Heart left ventricle (tissue), 16 donors: ENCODE data around the gene CCN5. TPM values are rescaled to one million over a fixed set of nuclear protein-coding genes. Genes with fewer than 3 reads are reported as not detected.
A peak's percentile ranks its signal among the peaks of the same experiment; 100 is the strongest.

ENCODE experiments used
- ATAC-seq, 4 donors: fragments of 200-7000 bp; cut with Tn5 transposase; one replicate each; pipeline ENCODE4 v1.9.1; 2020 to 2022; ENCODE audit warnings: moderate library complexity in 4 of 4, mild to moderate bottlenecking in 3 of 4, moderate number of reproducible peaks in 1 of 4
- DNase-seq, 5 donors: peaks; one replicate each; pipeline ENCODE4 v3.0.0-alpha.2; 2020
- H3K27ac ChIP-seq, 12 donors: fragments of 200-600 bp; sonication (generic) in 4 of 12; one replicate each; pipeline versions ENCODE4 v1.5.0 to v1.8.0; 2016 to 2022; ENCODE audit warnings: mild to moderate bottlenecking in 2 of 12
- H3K27me3 ChIP-seq, 9 donors: fragments of 200-600 bp; sonication (generic) in 2 of 9; one replicate each; pipeline versions ENCODE4 v1.5.1 to v1.8.0; 2016 to 2022; ENCODE audit warnings: mild to moderate bottlenecking in 3 of 9
- H3K36me3 ChIP-seq, 9 donors: fragments of 200-600 bp; sonication (generic) in 2 of 9; one replicate each; pipeline versions ENCODE4 v1.5.0 to v1.8.0; 2018 to 2022; ENCODE audit warnings: mild to moderate bottlenecking in 2 of 9
- H3K4me1 ChIP-seq, 12 donors: fragments of 200-600 bp; sonication (generic) in 4 of 12; one replicate each; pipeline versions ENCODE4 v1.5.0 to v1.8.0; 2016 to 2022; ENCODE audit warnings: mild to moderate bottlenecking in 3 of 12
- H3K4me3 ChIP-seq, 12 donors: fragments of 200-600 bp; sonication (generic) in 4 of 12; one replicate each; pipeline versions ENCODE4 v1.5.0 to v1.8.0; 2017 to 2022; ENCODE audit warnings: mild to moderate bottlenecking in 9 of 12, moderate library complexity in 4 of 12
- H3K9me3 ChIP-seq, 12 donors: fragments of 200-600 bp; sonication (generic) in 4 of 12; one replicate each; pipeline versions ENCODE4 v1.5.0 to v1.8.0; 2016 to 2022; ENCODE audit warnings: mild to moderate bottlenecking in 1 of 12
- POLR2A ChIP-seq, 2 donors: fragments of 450-650 bp; IDR thresholded peaks; one replicate each; pipeline ENCODE4 v1.6.1; 2017; ENCODE audit warnings: antibody characterized with exemption in 2 of 2, mild to moderate bottlenecking in 2 of 2, moderate library complexity in 2 of 2
- WGBS, 4 donors: extraction: QIAGEN DNeasy Blood & Tissue Kit in 2 of 4; methylation state at CpG; one replicate each; pipeline versions ENCODE4 v1.1.5 to v1.1.7; 2013 to 2018; 5-methylcytosine and 5-hydroxymethylcytosine counted together
- intact Hi-C, 10 donors: fragments of 100-400 bp; cut with DNase I; formaldehyde crosslinking; loops; one replicate each; pipeline versions ENCODE4 v1.11.1 to v1.14.2; 2022
- polyA plus RNA-seq, 2 donors: library from polyadenylated mRNA; stranded (reverse); fragments of 200-250 nt; gene quantifications; one replicate each; pipeline ENCODE4 v1.2.3, GENCODE V29; 2013
- total RNA-seq, 9 donors: library from RNA; depleted of rRNA in 2 of 9; stranded (reverse); fragments of >200 nt in 2 of 9; fragmentation: NEBNext Ultra II Directional in 3 of 9; extraction: Animal tissue kit (Norgen Biotek cat#: 25700) in 3 of 9; gene quantifications; one replicate each; pipeline versions ENCODE4 v1.1.0 to v1.2.4, GENCODE V29; 2016 to 2023
- TF ChIP-seq, protein P1 (sequence below), 12 donors: fragments of 200-600 bp; sonication (generic) in 4 of 12; IDR thresholded peaks; one replicate each; pipeline versions ENCODE4 v1.5.0 to v1.8.0; 2018 to 2022; ENCODE audit warnings: antibody characterized with exemption in 12 of 12, mild to moderate bottlenecking in 5 of 12
- donor health status: ischemic (EF 13 %, LVEDD 7.1; RV severe dilation, severe dysfunction).
- donor health status: healthy with polysubstance abuse.
- donor health status: DM: no; HTN: yes; CAD: no.
- donor health status: DM: no; HTN: no; CAD: no.
- donor health status: ischemic (EF 25% LVEDD 6.9; RV normal size, moderate dysfunction).
- donor health status: ischemic (EF 25% LVEDD 5.7; RV mildly dilated, moderate dysfunction).
- donor health status: healthy.
- donor health status: DM: yes; HTN: yes; CAD: no.
- donor health status: ischemic (EF 35%, LVEDD 5.7; RV mildly dilated, moderate dysfunction).
- donor health status: nonischemic (EF 11% LVEDD 7.7; RV severe dilation, severe dysfunction).
- donor health status: DM: yes; HTN: yes; CAD: no.
- donor health status: PGD.
- donor health status: ischemic (EF 29% LVEDD 5.4; RV normal size, mild dysfunction).
- donor health status: nonischemic (EF 23%, LVEDD 6.1; RV moderate dilation, normal function).

CCN5 gene
- total and polyA plus RNA-seq, 11 donors = 7.3 to 92.3 (median 28.7) TPM

DNA sequence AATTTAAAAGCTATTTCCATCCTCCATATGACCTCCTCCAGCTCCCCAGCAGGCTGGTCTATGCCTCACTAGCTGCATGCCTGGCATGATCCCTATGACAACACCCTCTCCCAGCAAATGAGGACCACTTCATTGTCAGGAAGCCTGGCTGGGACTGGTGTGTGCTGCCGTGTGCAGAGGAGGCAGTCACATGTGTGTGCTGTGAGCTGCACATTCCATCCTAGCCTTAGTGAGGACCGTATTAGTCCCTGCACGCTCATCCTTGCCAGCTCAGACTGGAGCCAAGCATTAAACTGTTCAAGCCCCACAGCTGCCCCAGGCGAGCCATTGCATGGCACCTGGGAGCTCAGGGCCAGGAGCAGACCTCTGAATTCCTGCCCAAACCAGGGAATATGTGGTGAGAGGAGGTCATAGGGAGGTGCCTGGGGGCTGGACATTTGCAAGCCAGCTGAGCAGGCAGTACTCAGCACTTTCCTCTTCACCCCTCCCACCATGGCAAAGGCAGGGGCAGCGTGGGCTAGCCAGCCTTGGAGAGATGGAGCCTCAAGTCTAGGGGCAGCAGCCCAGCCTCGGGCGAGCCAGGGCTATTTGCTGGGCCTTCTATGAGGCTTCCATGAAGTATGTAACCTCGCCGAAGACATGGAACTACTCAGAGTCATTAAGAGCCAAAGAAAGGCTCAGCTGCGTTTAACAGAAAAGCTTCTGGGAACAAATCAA is 8.7 kb upstream of the CCN5 start:
- intact Hi-C loops = no loop called here
- peak overlapping the region; percentile 5 to 79 (median 61) for H3K27ac ChIP-seq
- DNase-seq (peak in 2 of 5 donors; percentile 62 to 80), ATAC-seq (peak; percentile 32 to 76 (median 63))
- H3K4me1 ChIP-seq = peaks cover 11 to 58% (median 32%) of the 10 kb centered on the region in 12 donors
- H3K36me3 ChIP-seq = no peaks in the 10 kb centered on the region
- 54 to 63% (median 59%) methylated on average over 8 to 10 of the region's 10 CpGs for WGBS, 4 donors
- H3K4me3 ChIP-seq = no peak overlapping the region
- TF ChIP-seq POLR2A (IDR thresholded peaks at IDR 0.05) = no peak
- no peaks in the 10 kb centered on the region for H3K9me3 ChIP-seq
- no peaks in the 10 kb centered on the region for H3K27me3 ChIP-seq

DNA sequence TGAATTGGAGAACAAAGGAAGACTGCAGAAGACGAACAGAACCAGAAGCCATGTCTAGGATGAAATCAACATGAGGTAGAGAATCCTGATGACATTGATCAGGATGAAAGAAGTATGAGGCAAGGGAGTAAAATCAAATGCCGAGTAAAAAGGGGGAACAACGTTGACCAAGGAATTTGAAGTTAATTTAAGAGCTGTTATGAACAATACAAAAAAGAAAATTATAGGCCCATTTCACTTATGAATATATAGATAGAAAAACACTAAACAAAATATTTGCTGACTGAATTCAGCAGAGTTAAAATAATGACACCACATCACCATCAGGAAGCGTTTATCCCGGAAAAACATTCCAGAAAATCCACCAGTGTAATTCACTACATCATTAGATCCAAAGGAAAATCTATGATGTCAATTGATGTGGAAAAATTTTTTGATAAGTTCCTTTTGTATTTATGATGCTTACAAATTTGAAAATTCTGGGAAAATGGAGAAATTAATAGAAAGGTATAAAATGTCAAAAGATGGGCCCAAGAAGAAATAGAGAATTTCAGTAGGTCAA is 8.1 kb upstream of the CCN5 start:
- Histone ChIP-seq H3K27ac (peak overlapping the region in 11 of 12 donors; percentile 5 to 79 (median 62)), H3K4me3 (no peak overlapping the region), H3K36me3 (no peaks in the 10 kb centered on the region), H3K27me3 (no peaks in the 10 kb centered on the region), H3K4me1 (peaks cover 11 to 58% (median 36%) of the 10 kb centered on the region in 12 donors), H3K9me3 (no peaks in the 10 kb centered on the region)
- TF ChIP-seq POLR2A (IDR thresholded peaks at IDR 0.05) = no peak
- TF ChIP-seq, protein P1, sequence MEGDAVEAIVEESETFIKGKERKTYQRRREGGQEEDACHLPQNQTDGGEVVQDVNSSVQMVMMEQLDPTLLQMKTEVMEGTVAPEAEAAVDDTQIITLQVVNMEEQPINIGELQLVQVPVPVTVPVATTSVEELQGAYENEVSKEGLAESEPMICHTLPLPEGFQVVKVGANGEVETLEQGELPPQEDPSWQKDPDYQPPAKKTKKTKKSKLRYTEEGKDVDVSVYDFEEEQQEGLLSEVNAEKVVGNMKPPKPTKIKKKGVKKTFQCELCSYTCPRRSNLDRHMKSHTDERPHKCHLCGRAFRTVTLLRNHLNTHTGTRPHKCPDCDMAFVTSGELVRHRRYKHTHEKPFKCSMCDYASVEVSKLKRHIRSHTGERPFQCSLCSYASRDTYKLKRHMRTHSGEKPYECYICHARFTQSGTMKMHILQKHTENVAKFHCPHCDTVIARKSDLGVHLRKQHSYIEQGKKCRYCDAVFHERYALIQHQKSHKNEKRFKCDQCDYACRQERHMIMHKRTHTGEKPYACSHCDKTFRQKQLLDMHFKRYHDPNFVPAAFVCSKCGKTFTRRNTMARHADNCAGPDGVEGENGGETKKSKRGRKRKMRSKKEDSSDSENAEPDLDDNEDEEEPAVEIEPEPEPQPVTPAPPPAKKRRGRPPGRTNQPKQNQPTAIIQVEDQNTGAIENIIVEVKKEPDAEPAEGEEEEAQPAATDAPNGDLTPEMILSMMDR (IDR thresholded peaks at IDR 0.05) = no peak
- ATAC-seq = no peak
- intact Hi-C loops = no loop called here
- WGBS, 4 donors = 88 to 91% (median 89%) methylated on average over 5 of the region's 5 CpGs
- no peak for DNase-seq

DNA sequence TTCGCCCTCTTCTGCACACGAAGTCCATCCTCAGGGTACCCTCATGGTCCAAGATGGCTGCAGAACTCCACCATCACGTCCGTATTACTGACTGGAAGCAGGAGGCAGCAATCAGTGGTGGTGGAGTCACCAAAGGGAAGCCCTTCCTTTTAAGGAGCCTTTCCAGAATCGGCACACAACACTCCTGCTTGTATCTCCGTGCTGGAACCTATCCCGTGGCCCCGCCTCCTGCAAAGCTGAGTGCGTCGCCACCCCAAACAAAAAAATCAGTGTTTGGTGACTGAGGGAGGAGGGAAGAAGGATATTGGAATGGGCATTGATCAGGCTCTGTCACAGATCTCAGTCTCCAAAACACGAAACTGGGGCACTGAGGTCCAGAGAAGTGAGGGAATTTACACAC is 5.8 kb upstream of the CCN5 start:
- no peak overlapping the region for H3K27ac ChIP-seq

DNA sequence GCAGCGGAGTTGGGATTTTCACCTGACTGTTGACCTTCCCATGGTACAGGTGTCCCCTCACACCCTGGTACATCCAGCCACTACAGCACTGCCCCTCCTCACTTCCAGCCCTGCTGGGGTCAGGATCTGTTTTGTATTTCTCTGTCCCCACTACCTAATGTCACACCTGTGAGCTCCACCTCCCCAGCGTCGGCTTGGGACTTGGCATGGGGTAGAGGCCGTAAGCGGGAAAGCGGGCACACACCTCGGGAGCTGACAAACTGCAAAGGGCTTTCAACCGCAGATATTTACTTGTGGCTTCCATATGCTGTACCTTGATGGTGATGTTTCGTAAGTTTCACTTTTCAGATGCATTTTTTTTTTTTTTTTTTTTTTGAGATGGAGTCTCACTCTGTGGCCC is 5.4 kb upstream of the CCN5 start:
- no peak for TF ChIP-seq POLR2A (IDR thresholded peaks at IDR 0.05)
- TF ChIP-seq, protein P1 (IDR thresholded peaks at IDR 0.05) = no peak
- H3K27ac ChIP-seq = no peak overlapping the region
- ATAC-seq (no peak), DNase-seq (peak in 1 of 5 donors; percentile 12)
- intact Hi-C loops = no loop called here
- H3K27me3 ChIP-seq = no peaks in the 10 kb centered on the region
- H3K4me3 ChIP-seq = no peak overlapping the region
- no peaks in the 10 kb centered on the region for H3K9me3 ChIP-seq
- H3K36me3 ChIP-seq = no peaks in the 10 kb centered on the region
- H3K4me1 ChIP-seq = peaks cover 0 to 49% (median 31%) of the 10 kb centered on the region in 12 donors
- 92 to 96% (median 94%) methylated on average over 9 of the region's 9 CpGs for WGBS, 4 donors

More for the DNA sequence above, 5.8 kb upstream of the CCN5 start:
- Histone ChIP-seq H3K9me3 (no peaks in the 10 kb centered on the region), H3K27me3 (no peaks in the 10 kb centered on the region), H3K4me1 (peaks cover 0 to 45% (median 27%) of the 10 kb centered on the region in 12 donors), H3K36me3 (no peaks in the 10 kb centered on the region), H3K4me3 (no peak overlapping the region)
- peak in 1 of 5 donors; percentile 10 for DNase-seq
- intact Hi-C loops = no loop called here
- ATAC-seq = no peak
- TF ChIP-seq, protein P1 (IDR thresholded peaks at IDR 0.05) = no peak
- no peak for TF ChIP-seq POLR2A (IDR thresholded peaks at IDR 0.05)
- 79 to 86% (median 83%) methylated on average over 11 of the region's 11 CpGs for WGBS, 4 donors
